Measurements from ENCODE around the gene EFR3B.

DNA sequence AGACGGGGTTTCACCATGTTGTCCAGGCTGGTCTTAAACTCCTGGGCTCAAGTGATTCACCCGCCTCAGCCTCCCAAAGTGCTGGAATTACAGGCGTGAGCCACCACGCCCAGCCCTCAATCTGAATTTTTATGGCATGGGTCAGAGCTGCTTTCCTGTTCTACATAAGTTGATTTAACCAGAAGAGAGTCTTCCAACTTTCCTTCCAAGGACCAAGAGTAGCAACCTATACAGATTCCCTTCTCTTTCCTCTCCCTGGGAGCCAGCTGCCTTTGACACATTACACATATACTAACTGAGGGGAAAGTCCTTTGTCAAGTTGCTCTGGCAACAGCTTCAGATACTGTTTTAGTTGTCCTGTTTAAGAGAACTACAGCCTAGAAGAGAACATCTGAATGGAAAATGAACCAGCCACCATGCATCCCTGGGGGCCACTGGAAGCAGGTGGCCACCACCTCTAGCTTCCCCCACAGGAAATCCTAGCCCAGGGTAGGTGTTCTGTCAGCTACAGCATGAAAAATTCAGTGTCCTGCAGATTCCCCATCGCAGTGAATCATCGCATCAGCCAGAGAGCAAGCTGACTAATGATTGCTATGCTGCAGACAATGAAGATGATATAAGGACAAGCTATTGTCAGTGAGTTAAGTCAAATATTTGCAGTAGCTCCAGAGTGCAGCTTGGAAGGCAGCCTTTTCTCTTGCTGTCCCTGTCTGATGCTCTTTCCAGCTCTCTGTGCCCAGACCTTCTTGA, 63.6 kb downstream of the EFR3B start:
- TF ChIP-seq, protein P1, sequence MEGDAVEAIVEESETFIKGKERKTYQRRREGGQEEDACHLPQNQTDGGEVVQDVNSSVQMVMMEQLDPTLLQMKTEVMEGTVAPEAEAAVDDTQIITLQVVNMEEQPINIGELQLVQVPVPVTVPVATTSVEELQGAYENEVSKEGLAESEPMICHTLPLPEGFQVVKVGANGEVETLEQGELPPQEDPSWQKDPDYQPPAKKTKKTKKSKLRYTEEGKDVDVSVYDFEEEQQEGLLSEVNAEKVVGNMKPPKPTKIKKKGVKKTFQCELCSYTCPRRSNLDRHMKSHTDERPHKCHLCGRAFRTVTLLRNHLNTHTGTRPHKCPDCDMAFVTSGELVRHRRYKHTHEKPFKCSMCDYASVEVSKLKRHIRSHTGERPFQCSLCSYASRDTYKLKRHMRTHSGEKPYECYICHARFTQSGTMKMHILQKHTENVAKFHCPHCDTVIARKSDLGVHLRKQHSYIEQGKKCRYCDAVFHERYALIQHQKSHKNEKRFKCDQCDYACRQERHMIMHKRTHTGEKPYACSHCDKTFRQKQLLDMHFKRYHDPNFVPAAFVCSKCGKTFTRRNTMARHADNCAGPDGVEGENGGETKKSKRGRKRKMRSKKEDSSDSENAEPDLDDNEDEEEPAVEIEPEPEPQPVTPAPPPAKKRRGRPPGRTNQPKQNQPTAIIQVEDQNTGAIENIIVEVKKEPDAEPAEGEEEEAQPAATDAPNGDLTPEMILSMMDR (IDR thresholded peaks at IDR 0.05; ENCODE audit: low read depth, low read length, poor library complexity, severe bottlenecking), result no peak
- TF ChIP-seq EZH2phosphoT487 (IDR thresholded peaks at IDR 0.05; ENCODE audit: borderline replicate concordance, low read length), result no peak
